H9 (cell line): ENCODE results near the gene SLC12A8. TPM values are rescaled to one million over a fixed set of nuclear protein-coding genes. Genes with fewer than 3 reads are reported as not detected.

Source experiments
- DNase-seq: peaks from one replicate; pipeline ENCODE4 v3.0.0-alpha.2; 2017
- H2AFZ ChIP-seq: one replicate; pipeline ENCODE4 v1.6.1; 2013; ENCODE audit warnings: mild to moderate bottlenecking, low read length, control low read depth, moderate library complexity
- H2AK5ac ChIP-seq: 2 replicates; pipeline ENCODE4 v1.6.1; 2013; ENCODE audit warnings: low read length, control low read depth, mixed read lengths; ENCODE audit not compliant: insufficient read length
- H2BK120ac ChIP-seq: one replicate; pipeline ENCODE4 v1.6.1; 2013; ENCODE audit warnings: low read depth, mild to moderate bottlenecking, low read length, control low read depth, inconsistent platforms; ENCODE audit not compliant: poor library complexity, severe bottlenecking
- H2BK12ac ChIP-seq: 2 replicates; pipeline ENCODE4 v1.6.1; 2013; ENCODE audit warnings: low read length, control low read depth, mixed read lengths, low read depth; ENCODE audit not compliant: insufficient read length
- H2BK15ac ChIP-seq: 2 replicates; pipeline ENCODE4 v1.6.1; 2013; ENCODE audit warnings: low read depth, low read length, control low read depth
- H2BK20ac ChIP-seq: one replicate; pipeline ENCODE4 v1.6.1; 2013; ENCODE audit warnings: low read depth, mild to moderate bottlenecking, low read length, control low read depth, inconsistent platforms; ENCODE audit not compliant: poor library complexity, severe bottlenecking
- H2BK5ac ChIP-seq: 2 replicates; pipeline ENCODE4 v1.6.1; 2013; ENCODE audit warnings: low read length, control low read depth, mixed read lengths; ENCODE audit not compliant: insufficient read length
- H3K14ac ChIP-seq: 2 replicates; pipeline ENCODE4 v1.6.1; 2013; ENCODE audit warnings: low read length, control low read depth; ENCODE audit not compliant: insufficient read depth
- H3K18ac ChIP-seq: 2 replicates; pipeline ENCODE4 v1.6.1; 2013; ENCODE audit warnings: low read depth, mild to moderate bottlenecking, mixed read lengths, low read length, control low read depth; ENCODE audit not compliant: insufficient read length
- H3K23ac ChIP-seq: 2 replicates; pipeline ENCODE4 v1.6.1; 2013; ENCODE audit warnings: low read length, control low read depth, mixed read lengths, low read depth; ENCODE audit not compliant: insufficient read length
- H3K23me2 ChIP-seq: 2 replicates; pipeline ENCODE4 v1.6.1; 2013; ENCODE audit warnings: low read depth, mild to moderate bottlenecking, mixed read lengths, low read length, control low read depth; ENCODE audit not compliant: insufficient read length, poor library complexity, severe bottlenecking
- H3K27ac ChIP-seq: 2 replicates; pipeline ENCODE4 v1.5.1; 2013; ENCODE audit warnings: low read length, control low read depth, mixed read lengths, low read depth; ENCODE audit not compliant: insufficient read length
- H3K27me3 ChIP-seq: 2 replicates; pipeline ENCODE4 v1.6.1; 2013; ENCODE audit warnings: low read length, control low read depth, inconsistent platforms; ENCODE audit not compliant: insufficient read depth
- H3K4ac ChIP-seq: 2 replicates; pipeline ENCODE4 v1.6.1; 2013; ENCODE audit warnings: low read depth, mild to moderate bottlenecking, control low read depth, inconsistent platforms, low read length, moderate library complexity
- H3K4me1 ChIP-seq: 2 replicates; pipeline ENCODE4 v1.6.1; 2013; ENCODE audit warnings: low read length, control low read depth, inconsistent platforms; ENCODE audit not compliant: insufficient read depth
- H3K4me2 ChIP-seq: 2 replicates; pipeline ENCODE4 v1.6.1; 2013; ENCODE audit warnings: low read length, control low read depth, mixed read lengths; ENCODE audit not compliant: insufficient read length, insufficient read depth
- H3K56ac ChIP-seq: 2 replicates; pipeline ENCODE4 v1.6.1; 2013; ENCODE audit warnings: low read depth, mild to moderate bottlenecking, mixed read lengths, low read length, control low read depth; ENCODE audit not compliant: insufficient read length
- H3K79me1 ChIP-seq: 2 replicates; pipeline ENCODE4 v1.6.1; 2013; ENCODE audit warnings: low read depth, mild to moderate bottlenecking, moderate library complexity, low read length, control low read depth, inconsistent platforms; ENCODE audit not compliant: insufficient read depth, poor library complexity, severe bottlenecking
- H3K79me2 ChIP-seq: 2 replicates; pipeline ENCODE4 v1.6.1; 2013; ENCODE audit warnings: low read length, control low read depth, inconsistent platforms; ENCODE audit not compliant: insufficient read depth
- H3K9ac ChIP-seq: 2 replicates; pipeline ENCODE4 v1.6.1; 2013; ENCODE audit warnings: low read length, control low read depth, mixed read lengths; ENCODE audit not compliant: insufficient read length; ENCODE audit errors: extremely low read depth
- H3K9me3 ChIP-seq: one replicate; pipeline ENCODE4 v1.6.1; 2013; ENCODE audit warnings: low read depth, low read length, inconsistent platforms; ENCODE audit not compliant: control insufficient read depth
- H3T11ph ChIP-seq: one replicate; pipeline ENCODE4 v1.6.1; 2013; ENCODE audit warnings: mild to moderate bottlenecking, low read length, control low read depth, inconsistent platforms
- H4K20me1 ChIP-seq: one replicate; pipeline ENCODE4 v1.6.1; 2013; ENCODE audit not compliant: control insufficient read depth, insufficient read length, insufficient read depth
- H4K5ac ChIP-seq: 2 replicates; pipeline ENCODE4 v1.6.1; 2013; ENCODE audit warnings: low read depth, mild to moderate bottlenecking, mixed read lengths, low read length, control low read depth; ENCODE audit not compliant: insufficient read length
- H4K8ac ChIP-seq: replicated peaks from 2 replicates; pipeline ENCODE4 v1.6.1; 2013; ENCODE audit warnings: low read length, control low read depth, mixed read lengths, low read depth; ENCODE audit not compliant: insufficient read length
- H4K91ac ChIP-seq: 2 replicates; pipeline ENCODE4 v1.6.1; 2013; ENCODE audit warnings: low read depth, mild to moderate bottlenecking, moderate library complexity, mixed read lengths, low read length, control low read depth; ENCODE audit not compliant: insufficient read length
- H3K27ac Mint-ChIP-seq, 3 experiments: 2 replicates in 2 of 3; 3 replicates in 1 of 3; pipeline ENCODE4 v1.8.0; 2020 to 2021; ENCODE audit warnings: mixed read lengths in 3 of 3, mild to moderate bottlenecking in 1 of 3, moderate library complexity in 1 of 3
- H3K27me3 Mint-ChIP-seq: 2 replicates; pipeline ENCODE4 v1.8.0; 2021; ENCODE audit warnings: low read depth, mild to moderate bottlenecking, moderate library complexity, mixed read lengths
- H3K36me3 Mint-ChIP-seq, 3 experiments: 2 replicates in 2 of 3; 3 replicates in 1 of 3; pipeline ENCODE4 v1.8.0; 2020 to 2021; ENCODE audit warnings: low read depth in 3 of 3, mixed read lengths in 3 of 3; ENCODE audit not compliant: insufficient read depth in 1 of 3
- H3K4me1 Mint-ChIP-seq, 2 experiments: 2 replicates each; pipeline ENCODE4 v1.8.0; 2020; ENCODE audit warnings: mixed read lengths in 2 of 2
- H3K4me3 Mint-ChIP-seq, 2 experiments: 2 replicates in 1 of 2; 3 replicates in 1 of 2; pipeline ENCODE4 v1.8.0; 2020 to 2021; ENCODE audit warnings: mild to moderate bottlenecking in 2 of 2, mixed read lengths in 2 of 2, moderate library complexity in 1 of 2
- H3K9me3 Mint-ChIP-seq, 2 experiments: 2 replicates in 1 of 2; 3 replicates in 1 of 2; pipeline ENCODE4 v1.8.0; 2020; ENCODE audit warnings: mild to moderate bottlenecking in 2 of 2, mixed read lengths in 2 of 2, moderate library complexity in 1 of 2
- WGBS: extraction: QIAGEN DNeasy Blood & Tissue Kit; methylation state at CpG from one replicate; pipeline ENCODE4 v1.1.7; 2013; ENCODE audit warnings: missing lambda C conversion rate, low lambda C conversion rate, mixed read lengths; ENCODE audit not compliant: insufficient read length; ENCODE audit errors: extremely low coverage; 5-methylcytosine and 5-hydroxymethylcytosine counted together
- total RNA-seq: library from RNA; stranded (reverse); gene quantifications from 2 replicates; pipeline ENCODE4 v1.2.1, GENCODE V29; 2021
- TF ChIP-seq, protein P1 (sequence below): fragments of 200-600 bp; sonication (generic); conservative IDR thresholded peaks from 3 replicates; pipeline ENCODE4 v1.8.0; 2021; ENCODE audit warnings: antibody characterized with exemption, mild to moderate bottlenecking

SLC12A8 gene
- total RNA-seq, 1 experiment from 2014 or later: 8.2 TPM

DNA sequence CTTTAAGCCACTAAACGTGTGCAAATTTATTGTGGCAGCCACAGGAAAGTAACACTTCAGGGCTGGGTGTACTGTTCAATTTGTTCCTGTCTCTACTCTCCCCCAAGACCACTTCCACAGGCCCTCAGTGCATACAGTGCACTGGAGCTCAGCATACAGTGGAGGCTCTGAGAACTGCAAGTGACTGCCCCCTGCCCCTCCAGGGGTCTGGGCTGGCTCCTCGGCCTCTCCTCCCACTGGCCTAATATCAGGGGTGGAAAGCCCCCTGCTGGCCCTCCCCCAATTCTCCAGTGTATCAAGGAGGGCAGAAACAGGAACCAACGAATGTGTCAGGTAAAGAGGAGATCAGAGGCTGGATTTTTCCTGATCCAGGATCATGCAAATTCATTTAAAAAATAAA, 136.8 kb downstream of the SLC12A8 start:
- peaks cover 0 to 2% (median 0%) of the 10 kb centered on the region in 3 experiments; a peak in 1 of 7 replicates for H3K36me3 Mint-ChIP-seq
- no peak overlapping the region for H4K8ac ChIP-seq
- H4K91ac ChIP-seq: no peak overlapping the region
- no peaks in the 10 kb centered on the region for H3K79me1 ChIP-seq
- no peak overlapping the region for H3T11ph ChIP-seq
- H3K27ac Mint-ChIP-seq: no peak overlapping the region; a peak in 1 of 7 replicates
- no peaks in the 10 kb centered on the region for H4K20me1 ChIP-seq
- no peaks in the 10 kb centered on the region for H3K9me3 Mint-ChIP-seq
- no peak overlapping the region for H3K4me3 Mint-ChIP-seq
- H3K27me3 ChIP-seq: no peaks in the 10 kb centered on the region
- H2AFZ ChIP-seq: no peak overlapping the region
- no peaks in the 10 kb centered on the region for H3K23me2 ChIP-seq
- no CpG with 5 or more reads among the region's 3 CpGs for WGBS
- no peak overlapping the region for H3K4me2 ChIP-seq
- H4K5ac ChIP-seq: no peak overlapping the region
- H2BK12ac ChIP-seq: no peak overlapping the region
- H3K56ac ChIP-seq: no peak overlapping the region
- no peaks in the 10 kb centered on the region; the same call in 1 of the 2 replicates for H3K4me1 ChIP-seq
- H3K27ac ChIP-seq: no peak overlapping the region
- H3K9ac ChIP-seq: no peak overlapping the region
- peaks cover 19 to 24% of the 10 kb centered on the region in 2 experiments for H3K4me1 Mint-ChIP-seq
- no peaks in the 10 kb centered on the region for H3K27me3 Mint-ChIP-seq
- no peak overlapping the region for H3K23ac ChIP-seq
- no peaks in the 10 kb centered on the region for H3K79me2 ChIP-seq
- TF ChIP-seq, protein P1, sequence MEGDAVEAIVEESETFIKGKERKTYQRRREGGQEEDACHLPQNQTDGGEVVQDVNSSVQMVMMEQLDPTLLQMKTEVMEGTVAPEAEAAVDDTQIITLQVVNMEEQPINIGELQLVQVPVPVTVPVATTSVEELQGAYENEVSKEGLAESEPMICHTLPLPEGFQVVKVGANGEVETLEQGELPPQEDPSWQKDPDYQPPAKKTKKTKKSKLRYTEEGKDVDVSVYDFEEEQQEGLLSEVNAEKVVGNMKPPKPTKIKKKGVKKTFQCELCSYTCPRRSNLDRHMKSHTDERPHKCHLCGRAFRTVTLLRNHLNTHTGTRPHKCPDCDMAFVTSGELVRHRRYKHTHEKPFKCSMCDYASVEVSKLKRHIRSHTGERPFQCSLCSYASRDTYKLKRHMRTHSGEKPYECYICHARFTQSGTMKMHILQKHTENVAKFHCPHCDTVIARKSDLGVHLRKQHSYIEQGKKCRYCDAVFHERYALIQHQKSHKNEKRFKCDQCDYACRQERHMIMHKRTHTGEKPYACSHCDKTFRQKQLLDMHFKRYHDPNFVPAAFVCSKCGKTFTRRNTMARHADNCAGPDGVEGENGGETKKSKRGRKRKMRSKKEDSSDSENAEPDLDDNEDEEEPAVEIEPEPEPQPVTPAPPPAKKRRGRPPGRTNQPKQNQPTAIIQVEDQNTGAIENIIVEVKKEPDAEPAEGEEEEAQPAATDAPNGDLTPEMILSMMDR: peak; percentile 47
- H2BK120ac ChIP-seq: no peak overlapping the region
- no peak overlapping the region for H3K14ac ChIP-seq
- no peak overlapping the region for H2BK15ac ChIP-seq
- no peak overlapping the region for H2BK20ac ChIP-seq
- H3K9me3 ChIP-seq: no peaks in the 10 kb centered on the region
- H3K4ac ChIP-seq: no peak overlapping the region
- H2AK5ac ChIP-seq: no peak overlapping the region
- no peak overlapping the region for H2BK5ac ChIP-seq
- no peak overlapping the region for H3K18ac ChIP-seq
- no peak for DNase-seq
